MCF 10A (cell line): ENCODE measurements around the gene TIAM1. TPM values are rescaled to one million over a fixed set of nuclear protein-coding genes. Genes with fewer than 3 reads are reported as not detected.

Source experiments
- BruUV-seq: library from RNA; stranded (reverse); fragments of 400-500 nt; replicated peaks from 2 replicates; lab custom pipeline; 2021; lab: Mats Ljungman, UMichigan
- CTCF ChIA-PET: fragments of 300-600 bp; sonication (Branson Sonifier 250); formaldehyde crosslinking; extraction: SDS; loops from one replicate; lab custom pipeline; 2021; ENCODE audit warnings: antibody characterized with exemption, inconsistent platforms; lab: Yijun Ruan, JAX
- POLR2A ChIA-PET: fragments of 300-600, 350-650 bp; sonication (Branson Sonifier 250); formaldehyde crosslinking; extraction: SDS; loops from one replicate; lab custom pipeline; 2020; ENCODE audit warnings: antibody characterized with exemption, inconsistent platforms; lab: Yijun Ruan, JAX
- DNase-seq: peaks from one replicate; pipeline ENCODE4 v3.0.0-alpha.2; 2018; ENCODE audit not compliant: unreplicated experiment
- H3K27ac Mint-ChIP-seq: one replicate; pipeline ENCODE4 v1.8.0; 2022; ENCODE audit warnings: mild to moderate bottlenecking, low read depth, mixed read lengths; ENCODE audit not compliant: unreplicated experiment
- H3K27me3 Mint-ChIP-seq: one replicate; pipeline ENCODE4 v1.8.0; 2022; ENCODE audit warnings: mixed read lengths; ENCODE audit not compliant: insufficient read depth, unreplicated experiment
- H3K36me3 Mint-ChIP-seq: one replicate; pipeline ENCODE4 v1.8.0; 2022; ENCODE audit warnings: mild to moderate bottlenecking, moderate library complexity, mixed read lengths; ENCODE audit not compliant: insufficient read depth, unreplicated experiment
- H3K4me1 Mint-ChIP-seq: one replicate; pipeline ENCODE4 v1.8.0; 2022; ENCODE audit warnings: mixed read lengths; ENCODE audit not compliant: insufficient read depth, unreplicated experiment
- H3K4me3 Mint-ChIP-seq: one replicate; pipeline ENCODE4 v1.8.0; 2022; ENCODE audit warnings: mild to moderate bottlenecking, moderate library complexity, mixed read lengths; ENCODE audit not compliant: unreplicated experiment
- H3K9me3 Mint-ChIP-seq: one replicate; pipeline ENCODE4 v1.8.0; 2022; ENCODE audit warnings: mixed read lengths; ENCODE audit not compliant: unreplicated experiment
- intact Hi-C: fragments of 100-400 bp; cut with micrococcal nuclease; formaldehyde crosslinking; loops from 2 replicates; pipeline ENCODE4 v1.14.1; 2022
- total RNA-seq: library from RNA; stranded (reverse); gene quantifications from 2 replicates; pipeline ENCODE4 v1.2.3, GENCODE V29; 2022
- TF ChIP-seq, protein P1 (sequence below): fragments of 200-600 bp; IDR thresholded peaks from one replicate; pipeline ENCODE4 v1.8.0; 2022; ENCODE audit warnings: antibody characterized with exemption, mild to moderate bottlenecking; ENCODE audit not compliant: unreplicated experiment

Gene TIAM1
- total RNA-seq, 1 experiment from 2014 or later: 9.8 TPM

DNA sequence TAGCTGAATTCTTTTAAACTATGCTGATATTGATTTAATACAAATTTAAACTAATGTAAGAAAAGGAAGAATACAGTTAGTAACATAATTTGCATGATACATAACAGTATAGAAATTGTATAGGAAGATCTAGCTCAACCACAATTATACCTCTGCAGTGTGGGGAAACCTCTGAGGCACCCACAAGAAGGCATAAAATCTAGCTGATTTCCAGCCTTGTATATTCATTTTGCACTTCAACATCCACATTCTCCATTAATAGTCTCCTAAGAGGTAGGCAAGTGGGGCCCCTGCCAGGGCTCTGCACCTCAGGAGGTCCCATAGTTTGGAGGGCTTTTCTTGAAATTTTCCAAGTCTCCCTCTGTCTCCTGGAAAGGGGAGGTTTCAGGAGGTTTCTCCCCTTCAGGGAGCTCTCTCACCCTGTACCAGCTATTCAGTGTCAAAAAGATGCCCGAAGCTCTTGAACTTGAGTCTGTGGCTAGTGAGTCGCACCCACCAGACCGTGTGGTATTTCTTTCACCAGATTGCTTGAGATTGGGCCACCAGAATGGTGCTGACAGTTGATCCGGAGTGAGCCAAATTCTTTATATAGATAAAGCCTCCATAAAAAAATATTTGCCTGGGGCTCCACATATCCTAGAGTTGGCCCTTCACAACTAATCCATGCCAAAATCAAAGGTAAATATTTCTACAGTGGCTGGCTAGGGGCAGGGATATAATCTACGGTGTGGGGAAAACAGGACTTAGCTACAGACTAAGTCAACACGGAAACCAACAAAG, 108.2 kb downstream of the TIAM1 start:
- peak; percentile 35 for DNase-seq
- Mint-ChIP-seq H3K27me3 (no peaks in the 10 kb centered on the region), H3K27ac (no peak overlapping the region), H3K4me1 (no peaks in the 10 kb centered on the region), H3K9me3 (peaks cover 9% of the 10 kb centered on the region), H3K4me3 (no peak overlapping the region), H3K36me3 (no peaks in the 10 kb centered on the region)
- BruUV-seq: no TSS peak
- ChIA-PET CTCF (interaction anchor here (0.6 to 1.1 kb wide), 4 partner anchors 11 to 80 kb away, joined by 3 read pairs; no protein-coding TSS in a partner anchor), POLR2A (no interaction called here)
- intact Hi-C loops: no loop called here
- TF ChIP-seq, protein P1, sequence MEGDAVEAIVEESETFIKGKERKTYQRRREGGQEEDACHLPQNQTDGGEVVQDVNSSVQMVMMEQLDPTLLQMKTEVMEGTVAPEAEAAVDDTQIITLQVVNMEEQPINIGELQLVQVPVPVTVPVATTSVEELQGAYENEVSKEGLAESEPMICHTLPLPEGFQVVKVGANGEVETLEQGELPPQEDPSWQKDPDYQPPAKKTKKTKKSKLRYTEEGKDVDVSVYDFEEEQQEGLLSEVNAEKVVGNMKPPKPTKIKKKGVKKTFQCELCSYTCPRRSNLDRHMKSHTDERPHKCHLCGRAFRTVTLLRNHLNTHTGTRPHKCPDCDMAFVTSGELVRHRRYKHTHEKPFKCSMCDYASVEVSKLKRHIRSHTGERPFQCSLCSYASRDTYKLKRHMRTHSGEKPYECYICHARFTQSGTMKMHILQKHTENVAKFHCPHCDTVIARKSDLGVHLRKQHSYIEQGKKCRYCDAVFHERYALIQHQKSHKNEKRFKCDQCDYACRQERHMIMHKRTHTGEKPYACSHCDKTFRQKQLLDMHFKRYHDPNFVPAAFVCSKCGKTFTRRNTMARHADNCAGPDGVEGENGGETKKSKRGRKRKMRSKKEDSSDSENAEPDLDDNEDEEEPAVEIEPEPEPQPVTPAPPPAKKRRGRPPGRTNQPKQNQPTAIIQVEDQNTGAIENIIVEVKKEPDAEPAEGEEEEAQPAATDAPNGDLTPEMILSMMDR: no peak

DNA sequence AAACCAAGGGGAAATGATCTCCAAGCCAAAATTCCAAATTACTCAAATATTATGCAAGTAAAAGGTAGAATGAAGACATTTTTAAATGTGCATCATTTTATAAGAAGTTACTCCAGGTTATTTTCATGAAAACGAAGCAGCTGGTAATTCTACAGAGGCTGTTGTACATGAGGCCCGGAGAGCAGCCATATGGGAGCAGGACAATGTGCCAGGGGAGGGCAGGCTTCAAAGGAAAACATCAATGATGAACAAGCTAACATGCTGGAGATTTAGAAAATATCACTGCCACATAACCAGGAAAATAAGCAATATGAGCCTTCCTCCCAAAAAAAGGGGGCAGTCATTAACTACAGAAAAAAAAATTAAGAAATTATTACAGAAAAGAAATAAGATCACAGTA, 109.1 kb downstream of the TIAM1 start:
- BruUV-seq: no TSS peak
- intact Hi-C loops: no loop called here
- Mint-ChIP-seq H3K36me3 (no peaks in the 10 kb centered on the region), H3K27ac (no peak overlapping the region), H3K4me1 (no peaks in the 10 kb centered on the region), H3K4me3 (no peak overlapping the region), H3K27me3 (no peaks in the 10 kb centered on the region), H3K9me3 (peaks cover under 1% of the 10 kb centered on the region)
- CTCF ChIA-PET: interaction anchor here (1.1 kb wide), 1 partner anchor 12 kb away, joined by 3 read pairs; no protein-coding TSS in a partner anchor
- TF ChIP-seq, protein P1: no peak
- DNase-seq: no peak
- POLR2A ChIA-PET: no interaction called here

DNA sequence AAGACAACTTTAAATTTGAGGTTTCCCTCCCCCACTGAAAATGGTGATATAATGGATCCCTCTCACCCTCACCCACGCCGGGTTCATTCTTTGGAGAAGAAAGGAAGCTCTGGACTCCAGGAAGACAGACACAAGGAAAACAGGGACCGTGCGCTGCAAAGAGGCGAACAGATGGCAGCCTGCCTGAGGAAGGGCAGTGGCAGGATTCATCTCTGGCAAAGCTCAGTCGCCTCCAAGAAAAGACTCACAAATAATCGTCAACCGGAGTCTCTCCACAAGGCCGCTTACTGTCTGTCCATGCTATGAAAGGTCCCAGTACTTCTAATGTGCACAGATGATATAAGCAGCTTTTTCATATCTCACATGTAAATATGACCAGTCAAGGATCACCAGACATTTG, 110.3 kb downstream of the TIAM1 start:
- POLR2A ChIA-PET: no interaction called here
- no peaks in the 10 kb centered on the region for H3K4me1 Mint-ChIP-seq

DNA sequence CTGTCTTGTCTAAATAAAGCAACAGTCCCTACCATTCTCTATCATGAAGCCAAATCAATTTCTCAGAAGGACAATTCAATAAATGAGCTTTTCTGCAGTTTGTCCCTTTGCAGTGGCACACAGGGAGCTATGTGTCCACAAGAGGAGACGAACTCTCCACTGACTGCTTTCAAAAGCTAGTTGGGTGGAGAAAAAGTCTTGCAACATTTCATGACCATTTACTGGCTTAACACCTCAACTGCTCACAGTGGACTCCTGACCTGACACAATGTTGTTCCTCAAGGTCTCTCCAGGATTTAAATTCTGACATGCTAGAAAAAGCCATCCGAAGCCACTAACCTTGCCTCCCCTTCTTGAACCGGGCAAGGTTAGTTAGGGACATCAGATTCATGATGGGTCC, 111.7 kb downstream of the TIAM1 start:
- BruUV-seq: no TSS peak

More for the DNA sequence above, 110.3 kb downstream of the TIAM1 start:
- H3K4me3 Mint-ChIP-seq: no peak overlapping the region
- H3K27ac Mint-ChIP-seq: no peak overlapping the region
- TF ChIP-seq, protein P1: no peak
- intact Hi-C loops: no loop called here
- CTCF ChIA-PET: interaction anchor here (1.0 kb wide), 1 partner anchor 14 kb away, joined by 3 read pairs; no protein-coding TSS in a partner anchor
- H3K36me3 Mint-ChIP-seq: no peaks in the 10 kb centered on the region
- no TSS peak for BruUV-seq
- no peaks in the 10 kb centered on the region for H3K9me3 Mint-ChIP-seq
- no peak for DNase-seq
- H3K27me3 Mint-ChIP-seq: no peaks in the 10 kb centered on the region

More for the DNA sequence above, 111.7 kb downstream of the TIAM1 start:
- DNase-seq: no peak
- H3K9me3 Mint-ChIP-seq: no peaks in the 10 kb centered on the region
- no peak overlapping the region for H3K27ac Mint-ChIP-seq
- intact Hi-C loops: no loop called here
- no peaks in the 10 kb centered on the region for H3K27me3 Mint-ChIP-seq
- no peaks in the 10 kb centered on the region for H3K36me3 Mint-ChIP-seq
- H3K4me3 Mint-ChIP-seq: no peak overlapping the region
- POLR2A ChIA-PET: interaction anchor here (1.2 to 1.7 kb wide), 2 partner anchors 10 to 51 kb away, joined by 3 read pairs; no protein-coding TSS in a partner anchor
- TF ChIP-seq, protein P1: no peak
- H3K4me1 Mint-ChIP-seq: no peaks in the 10 kb centered on the region
- CTCF ChIA-PET: interaction anchor here (0.8 to 1.1 kb wide), 2 partner anchors 84 to 367 kb away, joined by 3 read pairs; no protein-coding TSS in a partner anchor
